Hematopoietic multipotent progenitor cell treated with erythropoietin and hydrocortisone succinate and interleukin-3 and kit ligand, for 15 days (in vitro differentiated cells): ENCODE measurements around the gene TUBA3C.
"Not testable (repeated sequence)": the region's sequence is repeated elsewhere in the genome, so short reads cannot be mapped to it uniquely, and the experiment has no call there.

Experiments
- DNase-seq: peaks from one replicate; pipeline ENCODE4 v3.0.0-alpha.2; 2015; ENCODE audit warnings: low spot score

Gene TUBA3C

GRCh38 chr13:19181621-19182485 lies at the start of gene TUBA3C:
Gene TUBA3C, minus strand, starts transcription at chr13:19181824. Its CDS starts 77 bp downstream, at chr13:19181747.
- DNase-seq = no peak

GRCh38 chr13:19207413-19207812 lies 25.8 kb upstream of the TUBA3C start:
- DNase-seq = not testable (repeated sequence)

GRCh38 chr13:19192622-19193021 lies 11.0 kb upstream of the TUBA3C start:
- not testable (repeated sequence) for DNase-seq

GRCh38 chr13:19189911-19190310 lies 8.3 kb upstream of the TUBA3C start:
- DNase-seq = not testable (repeated sequence)

- not testable (repeated sequence) for DNase-seq
These were observed 7.7 kb upstream of the TUBA3C start for GRCh38 chr13:19189368-19189767.

GRCh38 chr13:19185865-19186645 lies 4.4 kb upstream of the TUBA3C start:
- no peak for DNase-seq

- no peak for DNase-seq
These were observed 3.7 kb upstream of the TUBA3C start for GRCh38 chr13:19185086-19185864.

- no peak for DNase-seq
These were observed 2.6 kb upstream of the TUBA3C start for GRCh38 chr13:19184176-19184575.

- DNase-seq = no peak
These were observed 2.1 kb upstream of the TUBA3C start for GRCh38 chr13:19183676-19184075.

- no peak for DNase-seq
These were observed 912 bp upstream of the TUBA3C start for GRCh38 chr13:19182536-19182935.

- no peak for DNase-seq
These were observed 503 bp downstream of the TUBA3C start for GRCh38 chr13:19181021-19181620.

- no peak for DNase-seq
These were observed 1.7 kb downstream of the TUBA3C start for GRCh38 chr13:19179916-19180315.

- no peak for DNase-seq
These were observed 2.6 kb downstream of the TUBA3C start for GRCh38 chr13:19178901-19179593.

GRCh38 chr13:19176981-19177776 lies 4.4 kb downstream of the TUBA3C start:
- not testable (repeated sequence) for DNase-seq

GRCh38 chr13:19173752-19174151 lies 7.9 kb downstream of the TUBA3C start:
- no peak for DNase-seq

GRCh38 chr13:19172647-19173030 lies 9.0 kb downstream of the TUBA3C start:
- no peak for DNase-seq

GRCh38 chr13:19172007-19172646 lies 9.5 kb downstream of the TUBA3C start:
- no peak for DNase-seq

- DNase-seq = no peak
These were observed 10.1 kb downstream of the TUBA3C start for GRCh38 chr13:19171563-19171962.

GRCh38 chr13:19169991-19170390 lies 11.6 kb downstream of the TUBA3C start:
- DNase-seq = no peak

- no peak for DNase-seq
These were observed 12.1 kb downstream of the TUBA3C start for GRCh38 chr13:19169496-19169895.
